Thyroid gland (tissue), 4 donors: Measurements from ENCODE around the gene GUK1. TPM values are rescaled to one million over a fixed set of nuclear protein-coding genes. Genes with fewer than 3 reads are reported as not detected.

ENCODE experiments used
- DNase-seq, 2 donors: peaks; one replicate each; pipeline ENCODE4 v3.0.0-alpha.2; 2019
- H3K27ac ChIP-seq, 3 donors: fragments of 200-600 bp; sonication (generic); 1 replicate in 2 of 3; 2 replicates in 1 of 3; pipeline ENCODE4 v1.5.1; 2016 to 2019; ENCODE audit warnings: mild to moderate bottlenecking in 1 of 3, moderate library complexity in 1 of 3
- H3K27me3 ChIP-seq: fragments of 200-600 bp; sonication (generic); one replicate; pipeline ENCODE4 v1.5.1; 2019
- H3K36me3 ChIP-seq, 2 donors: fragments of 200-600 bp; sonication (generic); one replicate each; pipeline ENCODE4 v1.5.1; 2016 to 2019
- H3K4me1 ChIP-seq, 2 donors: fragments of 200-600 bp; sonication (generic); one replicate each; pipeline ENCODE4 v1.5.1; 2017 to 2019
- H3K4me3 ChIP-seq, 3 donors: fragments of 200-600 bp; sonication (generic); replicated peaks in 1 of 3; 1 replicate in 2 of 3; 2 replicates in 1 of 3; pipeline ENCODE4 v1.5.1; 2016; ENCODE audit warnings: mild to moderate bottlenecking in 1 of 3
- H3K9me3 ChIP-seq: fragments of 200-600 bp; sonication (generic); one replicate; pipeline ENCODE4 v1.5.1; 2017
- CTCF ChIP-seq, 6 experiments: fragments of 200-600 bp in 3 of 6; fragments of 450-650 bp in 3 of 6; sonication (generic) in 3 of 6; IDR thresholded peaks; one replicate each; pipeline ENCODE4 v1.5.1; 2016 to 2019; ENCODE audit warnings: antibody characterized with exemption in 6 of 6, mild to moderate bottlenecking in 2 of 6, inconsistent platforms in 1 of 6, moderate library complexity in 1 of 6
- POLR2A ChIP-seq, 2 donors: fragments of 450-650 bp; IDR thresholded peaks; one replicate each; pipeline ENCODE4 v1.6.1; 2017; ENCODE audit warnings: antibody characterized with exemption in 2 of 2, mild to moderate bottlenecking in 2 of 2, moderate library complexity in 1 of 2
- whole genome bisulfite sequencing, 2 donors: methylation state at CpG; one replicate each; pipeline ENCODE4 v1.1.5; 2017; 5-methylcytosine and 5-hydroxymethylcytosine counted together
- intact Hi-C: fragments of 100-400 bp; cut with DNase I; formaldehyde crosslinking; loops from one replicate; pipeline ENCODE4 v1.15.1; 2023
- total RNA-seq, 4 donors: library from RNA; depleted of rRNA; stranded (reverse); fragments of >200 nt; gene quantifications; one replicate each; pipeline ENCODE4 v1.2.3, GENCODE V29; 2016

The GUK1 gene
- total RNA-seq, 4 donors from 2014 or later = 157 to 385 (median 283) TPM

DNA sequence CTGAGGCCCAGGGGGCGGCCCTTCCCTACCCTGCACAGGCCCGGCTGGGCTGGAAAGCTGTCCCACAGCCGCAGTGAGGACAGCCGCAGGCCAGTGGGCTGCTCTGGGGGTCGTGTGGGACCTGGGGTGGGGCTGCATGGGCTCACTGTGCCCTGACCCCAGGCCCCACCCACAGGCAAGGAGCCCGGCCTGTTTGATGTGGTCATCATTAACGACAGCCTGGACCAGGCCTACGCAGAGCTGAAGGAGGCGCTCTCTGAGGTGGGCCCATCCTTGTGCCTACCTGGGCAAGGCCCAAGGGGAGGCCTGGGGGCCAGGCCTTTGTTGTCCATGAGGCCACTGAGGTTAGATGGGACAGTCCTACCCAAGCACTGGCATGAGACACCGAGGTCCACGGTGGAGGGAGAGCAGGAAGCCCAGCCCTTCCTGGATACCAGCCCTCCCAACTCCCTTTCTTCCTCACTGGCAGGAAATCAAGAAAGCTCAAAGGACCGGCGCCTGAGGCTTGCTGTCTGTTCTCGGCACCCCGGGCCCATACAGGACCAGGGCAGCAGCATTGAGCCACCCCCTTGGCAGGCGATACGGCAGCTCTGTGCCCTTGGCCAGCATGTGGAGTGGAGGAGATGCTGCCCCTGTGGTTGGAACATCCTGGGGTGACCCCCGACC lies 8.2 kb downstream of the GUK1 start:
- Histone ChIP-seq H3K4me3 (no peak overlapping the region), H3K4me1 (peaks cover 0 to 47% of the 10 kb centered on the region in 2 donors), H3K27ac (peak overlapping the region in 2 of 3 donors; percentile 71 to 76), H3K27me3 (no peaks in the 10 kb centered on the region), H3K36me3 (peaks cover 12 to 16% of the 10 kb centered on the region in 2 donors), H3K9me3 (no peaks in the 10 kb centered on the region)
- TF ChIP-seq CTCF (IDR thresholded peaks at IDR 0.05) (no peak), POLR2A (IDR thresholded peaks at IDR 0.05) (no peak)
- 67 to 79% methylated on average over 5 to 9 of the region's 18 CpGs for WGBS, 2 donors
- intact Hi-C loops = no loop called here
- DNase-seq = no peak

DNA sequence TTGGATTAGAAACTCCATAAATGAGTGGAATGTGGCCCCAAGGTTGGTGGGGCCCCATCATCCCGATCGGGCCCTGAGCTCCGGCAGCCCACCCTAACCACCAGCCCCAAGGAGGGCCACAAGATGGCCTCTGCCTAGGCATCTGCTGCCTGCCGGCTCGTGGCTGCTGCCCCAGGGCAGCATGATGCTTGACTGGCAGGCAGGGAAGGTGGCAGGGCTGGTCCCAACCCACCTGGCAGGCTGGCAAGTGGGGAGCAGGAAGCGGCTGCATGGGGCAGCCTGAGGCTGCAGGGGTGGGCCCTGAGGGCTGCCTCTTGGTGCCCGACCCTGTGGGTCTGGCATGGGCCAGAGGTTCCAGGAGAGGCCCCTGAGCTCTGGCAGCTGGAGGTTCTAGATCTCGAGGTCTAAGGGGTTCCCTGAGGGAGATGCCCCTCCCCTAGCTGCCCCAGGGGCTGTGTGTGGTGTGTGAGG lies 8.9 kb downstream of the GUK1 start:
- H3K9me3 ChIP-seq = no peaks in the 10 kb centered on the region
- intact Hi-C loops = no loop called here
- 57 to 85% methylated on average over 2 to 5 of the region's 8 CpGs for WGBS, 2 donors
- peaks cover 0 to 41% of the 10 kb centered on the region in 2 donors for H3K4me1 ChIP-seq
- peak overlapping the region; percentile 49 to 76 (median 71) for H3K27ac ChIP-seq
- no peak overlapping the region for H3K4me3 ChIP-seq
- no peaks in the 10 kb centered on the region for H3K27me3 ChIP-seq
- DNase-seq = no peak
- TF ChIP-seq CTCF (IDR thresholded peaks at IDR 0.05) = no peak
- no peak for TF ChIP-seq POLR2A (IDR thresholded peaks at IDR 0.05)
- peaks cover 12 to 16% of the 10 kb centered on the region in 2 donors for H3K36me3 ChIP-seq

GRCh38 chr1:228149406-228150119 lies 9.5 kb downstream of the GUK1 start, which contains the start of gene GJC2:
Gene GJC2 (plus strand): TSS chr1:228149930. CDS start chr1:228157759, 7,829 bp downstream.
- TF ChIP-seq CTCF (IDR thresholded peaks at IDR 0.05) (no peak), POLR2A (IDR thresholded peaks at IDR 0.05) (no peak)
- intact Hi-C loops = no loop called here
- Histone ChIP-seq H3K9me3 (no peaks in the 10 kb centered on the region), H3K4me1 (peaks cover 0 to 37% of the 10 kb centered on the region in 2 donors), H3K4me3 (no peak within 1 kb of the TSS), H3K36me3 (peaks cover 12 to 16% of the 10 kb centered on the region in 2 donors), H3K27me3 (no peaks in the 10 kb centered on the region), H3K27ac (peak within 1 kb of the TSS; percentile 49 to 76 (median 71))
- WGBS, 2 donors = 59 to 75% methylated on average over 9 to 11 of the region's 17 CpGs
- DNase-seq = no peak

GRCh38 chr1:228150120-228150460 lies 10.0 kb downstream of the GUK1 start:
- Histone ChIP-seq H3K4me3 (no peak overlapping the region), H3K36me3 (peaks cover 12 to 16% of the 10 kb centered on the region in 2 donors), H3K27ac (peak overlapping the region; percentile 49 to 76 (median 71)), H3K27me3 (no peaks in the 10 kb centered on the region), H3K4me1 (peaks cover 0 to 37% of the 10 kb centered on the region in 2 donors), H3K9me3 (no peaks in the 10 kb centered on the region)
- WGBS, 2 donors = 83 to 86% methylated on average over 2 to 4 of the region's 7 CpGs
- no peak for TF ChIP-seq POLR2A (IDR thresholded peaks at IDR 0.05)
- no peak for TF ChIP-seq CTCF (IDR thresholded peaks at IDR 0.05)
- no peak for DNase-seq
- intact Hi-C loops = no loop called here
